ENCODE measurements around the gene CHST11.

CHST11 gene

GRCh38 chr12:104809251-104809650, 352.5 kb downstream of the CHST11 start:
- DNase-seq (ENCODE audit: low spot score): no peak

GRCh38 chr12:104809706-104810385, 353.1 kb downstream of the CHST11 start:
- DNase-seq (ENCODE audit: low spot score): no peak
